SU-DHL-6 (cell line): Measurements from ENCODE around the gene ZNF805.

ENCODE experiments used
- H2AFZ ChIP-seq: fragments of 200-600 bp; sonication (generic); 2 replicates; pipeline ENCODE4 v1.6.1; 2014; ENCODE audit warnings: low read depth, mild to moderate bottlenecking, moderate library complexity, mixed read lengths, antibody characterized with exemption, low read length; ENCODE audit not compliant: severe bottlenecking
- H3F3A ChIP-seq: fragments of 200-600 bp; shearing (Covaris generic); 2 replicates; pipeline ENCODE4 v1.6.0; 2016; ENCODE audit warnings: antibody characterized with exemption, mild to moderate bottlenecking; ENCODE audit not compliant: insufficient read depth
- H3K27ac ChIP-seq: fragments of 200-600 bp; sonication (generic); 2 replicates; pipeline ENCODE4 v1.5.1; 2016; ENCODE audit warnings: low read depth, mild to moderate bottlenecking, low read length, moderate library complexity, mixed read lengths
- H3K27me3 ChIP-seq: fragments of 200-600 bp; sonication (generic), shearing (Covaris generic); 2 replicates; pipeline ENCODE4 v1.6.0; 2014; ENCODE audit warnings: mild to moderate bottlenecking, low read length
- H3K36me3 ChIP-seq: fragments of 200-600 bp; sonication (generic); 2 replicates; pipeline ENCODE4 v1.6.1; 2014; ENCODE audit warnings: mild to moderate bottlenecking, low read length, mixed read lengths
- H3K4me2 ChIP-seq: fragments of 300-600, 200-600 bp; shearing (Covaris generic), sonication (generic); 2 replicates; pipeline ENCODE4 v1.6.0; 2014; ENCODE audit warnings: low read length, low read depth, mild to moderate bottlenecking; ENCODE audit not compliant: poor library complexity, severe bottlenecking
- H3K4me3 ChIP-seq: fragments of 200-600 bp; sonication (generic); 2 replicates; pipeline ENCODE4 v1.5.1; 2014; ENCODE audit warnings: antibody characterized with exemption, low read length, mild to moderate bottlenecking, mixed read lengths; ENCODE audit not compliant: insufficient read depth, poor library complexity, severe bottlenecking
- H3K79me2 ChIP-seq: fragments of 200-600 bp; sonication (generic); 2 replicates; pipeline ENCODE4 v1.6.1; 2014; ENCODE audit warnings: mild to moderate bottlenecking, low read length, moderate library complexity; ENCODE audit not compliant: insufficient read depth
- H3K9ac ChIP-seq: fragments of 200-600 bp; sonication (generic); 2 replicates; pipeline ENCODE4 v1.7.0; 2014; ENCODE audit warnings: mild to moderate bottlenecking, low read length
- H3K9me2 ChIP-seq: fragments of 200-600 bp; sonication (generic); replicated peaks from 2 replicates; pipeline ENCODE4 v1.6.1; 2014; ENCODE audit warnings: low read length; ENCODE audit not compliant: insufficient read depth
- H3K9me3 ChIP-seq: fragments of 200-600 bp; sonication (generic); 2 replicates; pipeline ENCODE4 v1.6.1; 2014; ENCODE audit warnings: low read length, mixed read lengths; ENCODE audit not compliant: insufficient read depth
- H4K20me1 ChIP-seq: fragments of 200-600 bp; sonication (generic); 2 replicates; pipeline ENCODE4 v1.6.1; 2014; ENCODE audit warnings: low read depth, mild to moderate bottlenecking, antibody characterized with exemption, low read length, moderate library complexity, mixed read lengths
- CTCF ChIP-seq: fragments of 200-600 bp; sonication (generic); IDR thresholded peaks from one replicate; pipeline ENCODE4 v1.5.1; 2017; ENCODE audit warnings: antibody characterized with exemption, mild to moderate bottlenecking, low read length, moderate library complexity; ENCODE audit not compliant: insufficient read depth, poor library complexity, severe bottlenecking
- EZH2phosphoT487 ChIP-seq: fragments of 200-600 bp; sonication (generic), shearing (Covaris generic); conservative IDR thresholded peaks from 2 replicates; pipeline ENCODE4 v1.6.1; 2018; ENCODE audit warnings: mild to moderate bottlenecking, antibody characterized with exemption, low read length, moderate library complexity, mixed read lengths

Gene ZNF805

DNA sequence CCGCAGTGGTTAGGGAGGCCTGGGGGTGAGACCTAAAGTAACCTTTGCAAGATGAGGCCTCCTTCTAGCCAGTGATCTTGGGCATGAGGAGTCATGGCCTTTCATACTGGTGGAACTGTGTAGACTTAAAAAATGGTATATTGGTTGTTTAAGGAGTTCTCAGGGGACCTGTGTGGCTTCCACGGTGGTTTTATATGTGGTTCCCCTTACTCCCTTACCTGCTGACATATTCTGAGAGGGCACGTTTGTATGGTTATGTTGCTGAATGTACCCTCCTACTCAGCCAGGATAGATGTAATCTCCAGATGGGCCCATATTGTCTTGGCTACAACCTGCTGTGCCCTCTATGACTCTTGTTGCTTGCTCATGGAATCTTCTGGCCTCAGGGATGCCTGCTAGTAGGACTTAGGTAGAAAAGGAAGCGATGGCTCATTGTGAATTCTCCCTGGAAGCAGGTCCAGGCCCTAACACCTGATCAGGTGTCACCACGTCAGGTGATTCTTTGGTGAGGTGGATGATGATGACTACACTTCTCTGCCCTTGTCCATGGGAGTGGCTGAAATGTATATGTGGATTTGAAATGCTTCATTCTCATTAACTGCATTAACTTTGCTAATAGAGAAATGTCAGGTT lies 41.7 kb downstream of the ZNF805 start:
- peaks cover 64% of the 10 kb centered on the region for H3K79me2 ChIP-seq

DNA sequence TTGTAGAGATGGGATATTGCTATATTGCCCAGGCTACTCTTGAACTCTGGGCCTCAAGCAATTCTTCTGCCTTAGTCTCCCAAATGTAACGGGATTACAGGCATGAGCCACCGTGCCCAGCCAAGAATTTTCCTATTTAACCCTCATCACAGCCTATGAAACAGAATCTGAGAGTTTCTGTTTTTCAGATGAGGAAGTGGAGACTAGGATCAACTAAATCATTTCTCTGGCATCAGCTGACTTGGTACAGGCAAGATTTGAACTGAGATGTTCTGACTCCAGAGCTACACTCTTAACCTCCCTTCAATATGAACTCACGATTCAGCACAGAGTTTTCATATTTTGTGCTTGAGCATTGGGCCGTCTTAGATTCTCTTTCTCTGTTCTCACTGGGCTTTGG lies 47.9 kb downstream of the ZNF805 start:
- H2AFZ ChIP-seq: no peak overlapping the region
- no peak overlapping the region for H3K9ac ChIP-seq
- no peak overlapping the region for H3K4me3 ChIP-seq
- no peak overlapping the region for H3K27ac ChIP-seq
- TF ChIP-seq CTCF (no peak), EZH2phosphoT487 (no peak)
- H3K9me2 ChIP-seq: no peaks in the 10 kb centered on the region
- 0 out of 2 replicates have a peak, but pooled peaks cover 2% of the 10 kb centered on the region for H3F3A ChIP-seq
- no peaks in the 10 kb centered on the region for H3K9me3 ChIP-seq
- no peak overlapping the region for H3K4me2 ChIP-seq
- peaks cover 79% of the 10 kb centered on the region for H3K79me2 ChIP-seq
- no peaks in the 10 kb centered on the region for H3K27me3 ChIP-seq
- peaks cover 60% of the 10 kb centered on the region for H3K36me3 ChIP-seq
- no peaks in the 10 kb centered on the region for H4K20me1 ChIP-seq

More for the DNA sequence above, 41.7 kb downstream of the ZNF805 start:
- Histone ChIP-seq H3K4me3 (peak overlapping the region; percentile 61), H3K9ac (peak overlapping the region; percentile 70), H3F3A (peaks cover 7% of the 10 kb centered on the region; the same call in 1 of the 2 replicates), H3K27ac (peak overlapping the region; percentile 27; the same call in 1 of the 2 replicates), H3K9me2 (no peaks in the 10 kb centered on the region), H2AFZ (no peak overlapping the region), H3K27me3 (no peaks in the 10 kb centered on the region), H3K36me3 (peaks cover 10% of the 10 kb centered on the region; the same call in 1 of the 2 replicates), H3K4me2 (peak overlapping the region; percentile 96), H4K20me1 (no peaks in the 10 kb centered on the region), H3K9me3 (no peaks in the 10 kb centered on the region)
- TF ChIP-seq EZH2phosphoT487 (no peak), CTCF (no peak)

- 0 out of 2 replicates have a peak, but pooled peaks cover 9% of the 10 kb centered on the region for H4K20me1 ChIP-seq
- peaks cover 81% of the 10 kb centered on the region for H3K79me2 ChIP-seq
Measured at GRCh38 chr19:57290970-57291369, 50.5 kb downstream of the ZNF805 start.

More at GRCh38 chr19:57290970-57291369, 50.5 kb downstream of the ZNF805 start:
- 0 out of 2 replicates have a peak, but pooled peaks cover 1% of the 10 kb centered on the region for H3F3A ChIP-seq
- no peaks in the 10 kb centered on the region for H3K27me3 ChIP-seq
- no peak overlapping the region for H3K4me2 ChIP-seq
- no peaks in the 10 kb centered on the region for H3K9me2 ChIP-seq
- no peak overlapping the region for H3K4me3 ChIP-seq
- H3K36me3 ChIP-seq: peaks cover 78% of the 10 kb centered on the region
- TF ChIP-seq EZH2phosphoT487: no peak
- no peak for TF ChIP-seq CTCF
- no peak overlapping the region for H3K9ac ChIP-seq
- no peaks in the 10 kb centered on the region for H3K9me3 ChIP-seq
- no peak overlapping the region for H3K27ac ChIP-seq
- H2AFZ ChIP-seq: no peak overlapping the region
